ENCODE data around the gene CA14. TPM values are rescaled to one million over a fixed set of nuclear protein-coding genes. Genes with fewer than 3 reads are reported as not detected.
"Not testable (repeated sequence)": the region's sequence is repeated elsewhere in the genome, so short reads cannot be mapped to it uniquely, and the experiment has no call there.

Gene CA14
- total RNA-seq, 1 donor from 2014 or later: 14.0 TPM

- intact Hi-C loops (cut with DNase I): loop anchor here (10.0 kb wide), 1 partner anchor 80 kb away; no protein-coding TSS in a partner anchor
- ATAC-seq (ENCODE audit: poor library complexity): peak; percentile 73
Measured at GRCh38 chr1:150234566-150235293, 22.8 kb upstream of the CA14 start.

DNA sequence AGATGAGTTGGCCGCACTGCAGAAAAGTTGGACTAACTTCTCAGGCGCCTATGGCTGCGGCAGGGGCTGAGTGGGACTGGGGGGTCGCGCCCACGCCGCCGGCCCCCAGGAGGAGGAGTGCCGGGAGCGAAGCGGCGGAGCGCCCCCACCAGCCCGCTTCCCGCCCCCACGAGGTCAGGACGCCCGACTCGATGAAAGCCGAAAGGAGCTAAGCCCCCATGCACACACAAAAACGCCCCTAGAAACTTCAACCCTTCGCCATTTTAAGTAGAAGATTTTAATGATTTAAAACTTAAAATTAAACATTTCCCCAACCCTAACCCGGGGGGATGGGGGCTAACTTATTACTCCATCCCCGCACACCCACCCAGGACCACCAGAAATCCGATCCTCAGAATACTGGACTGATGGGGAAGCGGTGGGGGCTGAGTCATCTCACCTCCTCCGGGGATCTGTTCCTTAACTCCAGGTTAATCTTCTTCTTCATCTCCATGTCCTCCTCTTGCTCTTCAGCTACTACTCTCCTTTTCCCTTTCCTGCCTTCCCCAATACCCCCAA lies 22.2 kb upstream of the CA14 start:
- intact Hi-C loops (cut with DNase I): loop anchor here (10.0 kb wide), 1 partner anchor 81 kb away; no protein-coding TSS in a partner anchor
- DNase-seq (peak; percentile 44), ATAC-seq (ENCODE audit: poor library complexity) (peak; percentile 36)

More at GRCh38 chr1:150234566-150235293, 22.8 kb upstream of the CA14 start:
- DNase-seq: peak; percentile 89

DNA sequence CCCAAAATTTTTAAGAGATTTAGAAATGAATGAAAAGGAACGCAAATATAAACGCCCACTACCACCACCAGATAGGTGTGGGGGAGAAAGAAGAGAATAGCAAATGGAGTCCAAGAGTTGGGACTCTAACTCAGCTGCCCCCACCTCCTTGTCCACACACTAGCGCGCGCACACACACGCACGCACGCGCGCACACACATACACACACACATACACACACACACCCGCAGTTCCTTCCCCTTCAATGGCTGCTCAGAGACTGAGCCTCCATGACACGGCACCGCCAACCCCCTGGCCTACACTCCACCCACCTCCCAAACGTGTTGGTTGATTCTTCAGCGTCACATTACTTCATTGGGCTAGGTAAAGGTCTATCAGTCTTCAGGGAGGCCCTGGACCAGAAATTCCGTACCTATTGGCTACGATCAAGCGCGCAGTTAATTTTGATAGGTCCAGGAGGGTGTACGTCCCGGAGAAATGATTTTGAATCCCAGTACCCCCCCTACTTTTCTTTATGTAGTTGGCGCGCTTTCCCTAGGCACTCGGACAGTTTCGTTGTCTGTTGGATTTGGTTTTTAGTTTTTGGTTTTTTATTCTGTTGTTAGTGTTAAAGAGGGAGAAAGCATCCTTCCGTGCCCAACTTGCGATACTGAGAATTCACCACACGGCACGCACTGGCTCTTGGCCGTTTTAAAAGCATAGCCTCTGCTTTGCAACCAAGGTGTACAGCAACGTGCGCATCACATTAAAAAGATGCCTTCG lies 21.5 kb upstream of the CA14 start, which contains the start of gene ANP32E:
Gene ANP32E, minus strand, starts transcription at position 261 of the 762 bp plus-strand sequence. CDS start 326 bp downstream, outside the sequence.
- DNase-seq: peak; percentile 96
- intact Hi-C loops (cut with DNase I): loop anchor here (10.0 kb wide), 1 partner anchor 81 kb away; no protein-coding TSS in a partner anchor
- ATAC-seq (ENCODE audit: poor library complexity): peak; percentile 95

- DNase-seq: no peak
- intact Hi-C loops (cut with DNase I): loop anchor here (10.0 kb wide), 1 partner anchor 82 kb away; no protein-coding TSS in a partner anchor
- no peak for ATAC-seq (ENCODE audit: poor library complexity)
Measured at GRCh38 chr1:150236614-150237100, 20.9 kb upstream of the CA14 start.

GRCh38 chr1:150237176-150237575 lies 20.4 kb upstream of the CA14 start:
- ATAC-seq (ENCODE audit: poor library complexity); DNase-seq: not testable (repeated sequence)
- intact Hi-C loops (cut with DNase I): loop anchor here (10.0 kb wide), 1 partner anchor 82 kb away; no protein-coding TSS in a partner anchor

- ATAC-seq (ENCODE audit: poor library complexity) (no peak), DNase-seq (no peak)
- intact Hi-C loops (cut with DNase I): loop anchor here (10.0 kb wide), 1 partner anchor 83 kb away; no protein-coding TSS in a partner anchor
Measured at GRCh38 chr1:150237746-150238145, 19.8 kb upstream of the CA14 start.

DNA sequence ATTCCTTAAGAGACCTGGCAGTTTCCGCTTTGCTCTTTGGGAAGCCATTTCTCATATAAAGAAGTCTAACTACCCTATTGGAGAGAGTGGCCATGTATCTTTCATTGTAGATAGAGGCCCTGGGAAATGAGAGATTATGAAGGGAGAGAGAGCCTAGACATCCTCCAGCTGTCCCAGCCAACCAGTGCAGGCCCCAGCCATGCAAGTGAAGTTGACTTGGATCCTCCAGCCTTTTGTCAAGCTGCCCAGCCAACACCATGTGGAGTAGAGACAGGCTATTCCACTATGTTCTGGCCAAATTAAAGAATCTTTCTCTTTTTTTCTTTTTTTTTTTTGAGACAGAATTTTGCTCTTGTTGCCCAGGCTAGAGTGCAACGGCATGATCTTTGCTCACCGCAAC lies 14.6 kb upstream of the CA14 start:
- DNase-seq (no peak), ATAC-seq (ENCODE audit: poor library complexity) (no peak)
- intact Hi-C loops (cut with DNase I): no loop called here

GRCh38 chr1:150249936-150250335 lies 7.6 kb upstream of the CA14 start:
- no peak for ATAC-seq (ENCODE audit: poor library complexity)
- intact Hi-C loops (cut with DNase I): loop anchor here (5.0 kb wide), 1 partner anchor 37 kb away; no protein-coding TSS in a partner anchor

GRCh38 chr1:150256198-150256553 lies 1.4 kb upstream of the CA14 start:
- DNase-seq (no peak), ATAC-seq (ENCODE audit: poor library complexity) (no peak)
- intact Hi-C loops (cut with DNase I): no loop called here

More at GRCh38 chr1:150249936-150250335, 7.6 kb upstream of the CA14 start:
- no peak for DNase-seq

GRCh38 chr1:150256554-150257341 lies 826 bp upstream of the CA14 start:
- DNase-seq (no peak), ATAC-seq (ENCODE audit: poor library complexity) (no peak)
- intact Hi-C loops (cut with DNase I): no loop called here

DNA sequence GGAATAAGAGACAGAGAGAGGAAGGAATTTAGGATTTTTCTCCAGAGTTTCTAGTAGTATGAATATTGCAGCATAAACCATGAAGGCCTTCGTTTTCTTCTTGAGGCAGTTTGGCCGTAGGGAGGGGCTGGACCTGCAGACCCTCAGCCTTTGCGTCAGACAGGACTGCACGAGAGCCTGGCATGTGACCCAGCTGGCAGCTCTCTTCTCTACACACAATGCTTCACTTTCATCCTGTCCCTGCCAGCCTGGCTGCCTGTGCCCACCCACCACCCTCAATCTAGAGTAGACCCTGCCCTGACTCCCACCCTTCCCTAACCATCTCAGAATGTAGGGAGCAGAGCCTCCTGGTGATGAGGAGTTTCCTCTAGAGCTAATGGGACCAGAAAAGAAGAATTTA lies 1.6 kb downstream of the CA14 start:
- intact Hi-C loops (cut with DNase I): no loop called here
- ATAC-seq (ENCODE audit: poor library complexity) (peak; percentile 21), DNase-seq (no peak)

- intact Hi-C loops (cut with DNase I): no loop called here
- peak; percentile 62 for ATAC-seq (ENCODE audit: poor library complexity)
Measured at GRCh38 chr1:150259758-150260669, 2.4 kb downstream of the CA14 start.

DNA sequence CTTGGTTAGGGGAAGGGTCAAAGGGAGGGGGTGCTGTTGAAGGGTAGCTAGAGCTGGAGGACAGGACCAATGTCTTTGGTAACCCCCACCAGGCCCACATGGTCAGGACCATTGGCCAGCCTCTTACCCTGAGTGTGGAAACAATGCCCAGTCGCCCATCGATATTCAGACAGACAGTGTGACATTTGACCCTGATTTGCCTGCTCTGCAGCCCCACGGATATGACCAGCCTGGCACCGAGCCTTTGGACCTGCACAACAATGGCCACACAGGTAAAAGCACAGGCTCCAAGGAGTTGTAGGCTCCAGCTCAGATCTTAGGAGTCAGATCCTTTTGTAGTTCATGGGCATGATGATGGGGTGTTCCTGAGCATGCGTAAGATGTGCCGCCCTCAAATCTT lies 3.8 kb downstream of the CA14 start:
- intact Hi-C loops (cut with DNase I): no loop called here
- DNase-seq: no peak
- ATAC-seq (ENCODE audit: poor library complexity): no peak

More at GRCh38 chr1:150259758-150260669, 2.4 kb downstream of the CA14 start:
- DNase-seq: no peak

GRCh38 chr1:150262388-150263320 lies 5.1 kb downstream of the CA14 start:
- ATAC-seq (ENCODE audit: poor library complexity): no peak
- intact Hi-C loops (cut with DNase I): no loop called here
- no peak for DNase-seq

GRCh38 chr1:150263549-150263948 lies 6.0 kb downstream of the CA14 start:
- no peak for ATAC-seq (ENCODE audit: poor library complexity)
- no peak for DNase-seq
- intact Hi-C loops (cut with DNase I): no loop called here

- intact Hi-C loops (cut with DNase I): no loop called here
Measured at GRCh38 chr1:150267896-150268295, 10.3 kb downstream of the CA14 start.

More at GRCh38 chr1:150267896-150268295, 10.3 kb downstream of the CA14 start:
- no peak for ATAC-seq (ENCODE audit: poor library complexity)
- no peak for DNase-seq
